ENCODE results near the gene PPP1R1C.

DNA sequence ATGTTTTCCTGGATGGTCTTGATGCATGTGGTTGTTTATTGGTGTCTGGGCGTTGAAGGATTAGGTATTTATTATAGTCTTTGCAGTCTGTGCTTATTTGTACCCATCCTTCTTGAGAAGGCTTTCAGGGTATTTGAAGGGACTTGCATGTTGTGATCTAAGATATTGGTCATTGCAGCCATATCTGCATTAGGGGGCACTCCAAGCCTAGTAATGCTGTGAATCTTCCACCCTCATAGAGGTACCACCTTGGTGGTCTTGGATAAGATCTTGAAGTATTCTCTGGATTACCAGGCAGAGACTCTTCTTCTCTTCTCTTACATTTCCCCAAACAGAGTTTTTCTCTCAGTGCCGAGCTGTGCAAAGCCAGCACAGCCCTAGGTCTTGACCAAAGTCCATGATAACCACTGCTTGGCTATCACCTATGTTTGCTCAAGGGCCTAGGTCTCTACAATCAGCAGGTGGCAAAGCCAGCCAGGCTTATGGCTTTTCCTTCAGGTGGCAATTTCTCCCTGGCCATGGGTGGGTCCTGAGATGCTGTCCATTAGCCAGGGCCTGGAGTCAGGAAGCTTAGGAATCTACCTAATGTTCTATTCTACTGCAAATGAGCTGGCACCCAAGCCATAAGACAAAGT is 15.4 kb upstream of the PPP1R1C start:
- TF ChIP-seq FOXK2 (IDR thresholded peaks at IDR 0.05) (no peak), SP1 (IDR thresholded peaks at IDR 0.05) (no peak), ARNT (IDR thresholded peaks at IDR 0.05) (no peak), BHLHE40 (IDR thresholded peaks at IDR 0.05; ENCODE audit: borderline replicate concordance) (no peak), TARDBP (IDR thresholded peaks at IDR 0.05) (no peak), SUZ12 (IDR thresholded peaks at IDR 0.05) (no peak), FOXM1 (IDR thresholded peaks at IDR 0.05; ENCODE audit: borderline replicate concordance) (no peak), FOXA1 (IDR thresholded peaks at IDR 0.05) (no peak), ELF4 (IDR thresholded peaks at IDR 0.05) (no peak), ZNF384 (IDR thresholded peaks at IDR 0.05) (no peak), L3MBTL2 (conservative IDR thresholded peaks at IDR 0.05) (no peak), HDGF (IDR thresholded peaks at IDR 0.05; ENCODE audit: borderline replicate concordance) (no peak), PKNOX1 (IDR thresholded peaks at IDR 0.05) (no peak)

Data from HEK293T (cell line).